OCI-LY7 (cell line): ENCODE results near the gene WDFY4.

Experiments used
- CTCF ChIP-seq: fragments of 200-600 bp; sonication (generic); conservative IDR thresholded peaks from 2 replicates; pipeline ENCODE4 v1.5.1; 2014; ENCODE audit warnings: mild to moderate bottlenecking, antibody characterized with exemption, low read length, moderate library complexity, mixed read lengths
- EZH2phosphoT487 ChIP-seq: fragments of 200-600 bp; sonication (generic); IDR thresholded peaks from 2 replicates; pipeline ENCODE4 v1.6.1; 2018; ENCODE audit warnings: low read depth, borderline replicate concordance, mild to moderate bottlenecking, mixed run types, antibody characterized with exemption, low read length, moderate library complexity, mixed read lengths

- no peak for TF ChIP-seq CTCF
- no peak for TF ChIP-seq EZH2phosphoT487
These were observed 27.2 kb downstream of the WDFY4 start for GRCh38 chr10:48711830-48712229.
